Peyer's patch (tissue), 4 donors: ENCODE results near the gene CEP68. TPM values are rescaled to one million over a fixed set of nuclear protein-coding genes. Genes with fewer than 3 reads are reported as not detected.

ENCODE experiments used
- DNase-seq, 3 donors: peaks; one replicate each; pipeline ENCODE4 v3.0.0-alpha.2; 2017 to 2019
- H3K27ac ChIP-seq, 4 donors: fragments of 200-600 bp; sonication (generic); one replicate each; pipeline ENCODE4 v1.5.1; 2016 to 2019
- H3K27me3 ChIP-seq, 2 donors: fragments of 200-600 bp; sonication (generic); one replicate each; pipeline ENCODE4 v1.5.1; 2019
- H3K36me3 ChIP-seq, 3 donors: fragments of 200-600 bp; sonication (generic); one replicate each; pipeline ENCODE4 v1.5.1; 2016 to 2019
- H3K4me1 ChIP-seq, 4 donors: fragments of 200-600 bp; sonication (generic); one replicate each; pipeline ENCODE4 v1.5.1; 2016 to 2019
- H3K4me3 ChIP-seq, 4 donors: fragments of 200-600 bp; sonication (generic); 1 replicate in 3 of 4; 2 replicates in 1 of 4; pipeline ENCODE4 v1.5.1; 2016 to 2019; ENCODE audit warnings: mild to moderate bottlenecking in 1 of 4
- H3K9me3 ChIP-seq, 4 donors: fragments of 200-600 bp; sonication (generic); one replicate each; pipeline ENCODE4 v1.5.1; 2016 to 2019; ENCODE audit warnings: mild to moderate bottlenecking in 1 of 4
- CTCF ChIP-seq, 6 experiments: fragments of 450-650 bp in 4 of 6; fragments of 200-600 bp in 2 of 6; sonication (generic) in 1 of 6; IDR thresholded peaks; one replicate each; pipeline ENCODE4 v1.5.1; 2017 to 2019; ENCODE audit warnings: antibody characterized with exemption in 6 of 6, mild to moderate bottlenecking in 3 of 6, moderate library complexity in 1 of 6
- POLR2A ChIP-seq, 2 donors: fragments of 450-650 bp; IDR thresholded peaks; one replicate each; pipeline ENCODE4 v1.5.1; 2017; ENCODE audit warnings: antibody characterized with exemption in 2 of 2, mild to moderate bottlenecking in 2 of 2, moderate library complexity in 2 of 2
- total RNA-seq, 4 donors: library from RNA; depleted of rRNA; stranded (reverse); fragments of >200 nt; gene quantifications; one replicate each; pipeline ENCODE4 v1.1.0, GENCODE V29; 2016

CEP68 gene
- total RNA-seq, 4 donors from 2014 or later: 5.4 to 18.2 (median 14.7) TPM

GRCh38 chr2:65022189-65022588, 34.0 kb upstream of the CEP68 start:
- no peak for TF ChIP-seq POLR2A (IDR thresholded peaks at IDR 0.05)
- TF ChIP-seq CTCF (IDR thresholded peaks at IDR 0.05): no peak
- no peaks in the 10 kb centered on the region for H3K9me3 ChIP-seq
- DNase-seq: no peak
- peaks cover 0 to 12% (median 0%) of the 10 kb centered on the region in 3 donors for H3K36me3 ChIP-seq
- H3K4me3 ChIP-seq: no peak overlapping the region
- no peak overlapping the region for H3K27ac ChIP-seq
- no peaks in the 10 kb centered on the region for H3K27me3 ChIP-seq
- H3K4me1 ChIP-seq: peaks cover 0 to 16% (median 6%) of the 10 kb centered on the region in 4 donors

- H3K27me3 ChIP-seq: no peaks in the 10 kb centered on the region
- TF ChIP-seq CTCF (IDR thresholded peaks at IDR 0.05): no peak
- TF ChIP-seq POLR2A (IDR thresholded peaks at IDR 0.05): no peak
- no peaks in the 10 kb centered on the region for H3K9me3 ChIP-seq
These were observed 32.5 kb upstream of the CEP68 start for GRCh38 chr2:65023742-65024141.

GRCh38 chr2:65024149-65024829, 31.9 kb upstream of the CEP68 start:
- Histone ChIP-seq H3K4me1 (peaks cover 0 to 16% (median 6%) of the 10 kb centered on the region in 4 donors), H3K4me3 (no peak overlapping the region)
- no peak for DNase-seq

More at GRCh38 chr2:65023742-65024141, 32.5 kb upstream of the CEP68 start:
- H3K36me3 ChIP-seq: peaks cover 0 to 12% (median 0%) of the 10 kb centered on the region in 3 donors
- DNase-seq: no peak
- no peak overlapping the region for H3K4me3 ChIP-seq
- no peak overlapping the region for H3K27ac ChIP-seq
- peaks cover 0 to 16% (median 6%) of the 10 kb centered on the region in 4 donors for H3K4me1 ChIP-seq

GRCh38 chr2:65025453-65026123, 30.6 kb upstream of the CEP68 start:
- TF ChIP-seq CTCF (IDR thresholded peaks at IDR 0.05) (no peak), POLR2A (IDR thresholded peaks at IDR 0.05) (no peak)
- Histone ChIP-seq H3K4me1 (peaks cover 0 to 19% (median 10%) of the 10 kb centered on the region in 4 donors), H3K36me3 (peaks cover 0 to 5% (median 0%) of the 10 kb centered on the region in 3 donors), H3K9me3 (no peaks in the 10 kb centered on the region), H3K27ac (peak overlapping the region in 2 of 4 donors; percentile 11 to 48), H3K4me3 (no peak overlapping the region), H3K27me3 (no peaks in the 10 kb centered on the region)
- DNase-seq: peak in 1 of 3 donors; percentile 28

More at GRCh38 chr2:65024149-65024829, 31.9 kb upstream of the CEP68 start:
- no peaks in the 10 kb centered on the region for H3K27me3 ChIP-seq
- TF ChIP-seq CTCF (IDR thresholded peaks at IDR 0.05): no peak
- TF ChIP-seq POLR2A (IDR thresholded peaks at IDR 0.05): no peak
- H3K27ac ChIP-seq: no peak overlapping the region
- peaks cover 0 to 12% (median 0%) of the 10 kb centered on the region in 3 donors for H3K36me3 ChIP-seq
- H3K9me3 ChIP-seq: no peaks in the 10 kb centered on the region

GRCh38 chr2:65026154-65026553, 30.1 kb upstream of the CEP68 start:
- H3K4me3 ChIP-seq: no peak overlapping the region
- H3K4me1 ChIP-seq: peaks cover 0 to 19% (median 13%) of the 10 kb centered on the region in 4 donors
- peaks cover 0 to 5% (median 0%) of the 10 kb centered on the region in 3 donors for H3K36me3 ChIP-seq
- H3K9me3 ChIP-seq: no peaks in the 10 kb centered on the region
- H3K27ac ChIP-seq: peak overlapping the region in 2 of 4 donors; percentile 11 to 48
- no peak for DNase-seq
- H3K27me3 ChIP-seq: no peaks in the 10 kb centered on the region
- no peak for TF ChIP-seq CTCF (IDR thresholded peaks at IDR 0.05)
- no peak for TF ChIP-seq POLR2A (IDR thresholded peaks at IDR 0.05)
